HepG2 (cell line): ENCODE data around the gene PROC. TPM values are rescaled to one million over a fixed set of nuclear protein-coding genes. Genes with fewer than 3 reads are reported as not detected.

Experiments
- ARNT ChIP-seq: fragments of 450-650 bp; IDR thresholded peaks from 2 replicates; pipeline ENCODE4 v1.6.1; 2017
- ATF1 ChIP-seq: IDR thresholded peaks from 2 replicates; pipeline ENCODE4 v1.6.1; 2016; ENCODE audit warnings: mild to moderate bottlenecking, control low read depth
- CBFB ChIP-seq: sonication (generic); formaldehyde crosslinking; IDR thresholded peaks from 2 replicates; pipeline ENCODE4 v1.4.0; 2020; ENCODE audit warnings: missing genetic modification reagents
- CENPT ChIP-seq: sonication (generic); formaldehyde crosslinking; IDR thresholded peaks from 2 replicates; pipeline ENCODE4 v1.8.0; 2022; ENCODE audit warnings: low read depth, mild to moderate bottlenecking, moderate library complexity, missing genetic modification reagents
- DMAP1 ChIP-seq: IDR thresholded peaks from 2 replicates; pipeline ENCODE4 v1.6.1; 2016
- DNMT3B ChIP-seq: conservative IDR thresholded peaks from 2 replicates; pipeline ENCODE4 v1.6.1; 2016; ENCODE audit warnings: missing biosample characterization, control low read depth
- ELF4 ChIP-seq: sonication (generic); formaldehyde crosslinking; IDR thresholded peaks from 2 replicates; pipeline ENCODE4 v1.5.0; 2020; ENCODE audit warnings: missing genetic modification reagents, mild to moderate bottlenecking, moderate library complexity, borderline replicate concordance
- FOXK1 ChIP-seq: sonication (generic); formaldehyde crosslinking; IDR thresholded peaks from 2 replicates; pipeline ENCODE4 v1.4.0; 2020; ENCODE audit warnings: low read depth, missing genetic modification reagents, borderline replicate concordance
- HNRNPUL1 ChIP-seq: fragments of 200-400 bp; formaldehyde crosslinking; IDR thresholded peaks from 2 replicates; pipeline ENCODE4 v1.6.1; 2017; ENCODE audit warnings: low read depth, mild to moderate bottlenecking, low read length, moderate library complexity
- JUN ChIP-seq: sonication (generic); formaldehyde crosslinking; IDR thresholded peaks from 2 replicates; pipeline ENCODE4 v1.4.0; 2020; ENCODE audit warnings: mild to moderate bottlenecking, missing genetic modification reagents
- MLLT10 ChIP-seq: sonication (generic); formaldehyde crosslinking; IDR thresholded peaks from 2 replicates; pipeline ENCODE4 v1.4.0; 2020; ENCODE audit warnings: missing genetic modification reagents
- NFIB ChIP-seq: sonication (generic); formaldehyde crosslinking; IDR thresholded peaks from 2 replicates; pipeline ENCODE4 v1.9.0; 2021; ENCODE audit warnings: missing genetic modification reagents, mild to moderate bottlenecking, borderline replicate concordance
- NFYC ChIP-seq: IDR thresholded peaks from 2 replicates; pipeline ENCODE4 v1.6.1; 2016; ENCODE audit warnings: missing genetic modification reagents, missing compliant biosample characterization
- PAF1 ChIP-seq: IDR thresholded peaks from 2 replicates; pipeline ENCODE4 v1.6.1; 2016; ENCODE audit warnings: missing genetic modification reagents, missing compliant biosample characterization
- SIN3B ChIP-seq: fragments of 150-350 bp; IDR thresholded peaks from 2 replicates; pipeline ENCODE4 v1.6.1; 2014; ENCODE audit warnings: low read length
- ZFP62 ChIP-seq: sonication (generic); formaldehyde crosslinking; IDR thresholded peaks from 2 replicates; pipeline ENCODE4 v1.4.0; 2020; ENCODE audit warnings: missing genetic modification reagents
- ZMYM3 ChIP-seq: sonication (generic); formaldehyde crosslinking; IDR thresholded peaks from 2 replicates; pipeline ENCODE4 v1.5.1; 2020; ENCODE audit warnings: mild to moderate bottlenecking, missing genetic modification reagents
- ZNF30 ChIP-seq: sonication (generic); formaldehyde crosslinking; IDR thresholded peaks from 2 replicates; pipeline ENCODE4 v1.5.0; 2020; ENCODE audit warnings: mild to moderate bottlenecking, missing genetic modification reagents
- ZNF317 ChIP-seq: sonication (generic); formaldehyde crosslinking; IDR thresholded peaks from 2 replicates; pipeline ENCODE4 v1.5.0; 2020; ENCODE audit warnings: mild to moderate bottlenecking, missing genetic modification reagents
- ZNF326 ChIP-seq: sonication (generic); formaldehyde crosslinking; IDR thresholded peaks from 2 replicates; pipeline ENCODE4 v1.4.0; 2020; ENCODE audit warnings: missing genetic modification reagents, borderline replicate concordance
- ZNF331 ChIP-seq: sonication (generic); formaldehyde crosslinking; IDR thresholded peaks from 2 replicates; pipeline ENCODE4 v1.4.0; 2020; ENCODE audit warnings: missing genetic modification reagents
- ZNF510 ChIP-seq: sonication (generic); formaldehyde crosslinking; IDR thresholded peaks from 2 replicates; pipeline ENCODE4 v1.4.0; 2020; ENCODE audit warnings: low read depth, mild to moderate bottlenecking, missing genetic modification reagents
- polyA plus RNA-seq, 8 experiments: library from polyadenylated mRNA; depleted of rRNA in 3 of 8; stranded (reverse) in 7 of 8; unstranded in 1 of 8; fragments of >200 nt; fragmentation: Illumina TruSeq in 4 of 8; extraction: Trizol in 4 of 8; gene quantifications; 2 replicates each; pipeline versions ENCODE4 v1.2.1 to v1.2.3, GENCODE V29; 2011 to 2016; ENCODE audit warnings: low read depth in 4 of 8, missing spikeins in 1 of 8, mixed read lengths in 1 of 8; ENCODE audit not compliant: insufficient read depth in 1 of 8
- total RNA-seq, 5 experiments: library from RNA; depleted of rRNA; stranded (reverse); fragments of >200 nt; fragmentation: Illumina TruSeq; extraction: Trizol; gene quantifications; 2 replicates each; pipeline ENCODE4 v1.2.3, GENCODE V29; 2016; ENCODE audit warnings: low read depth in 1 of 5
- TF ChIP-seq, protein P1 (sequence below): sonication (generic); formaldehyde crosslinking; IDR thresholded peaks from 2 replicates; pipeline ENCODE4 v1.4.0; 2020; ENCODE audit warnings: mild to moderate bottlenecking, missing genetic modification reagents
- TF ChIP-seq, protein P2 (sequence below): IDR thresholded peaks from 2 replicates; pipeline ENCODE4 v1.6.1; 2012; ENCODE audit warnings: inconsistent platforms
- TF ChIP-seq, protein P3 (sequence below), 2 experiments: fragments of 450-650 bp in 1 of 2; sonication (generic) in 1 of 2; formaldehyde crosslinking in 1 of 2; IDR thresholded peaks; 2 replicates each; pipeline versions ENCODE4 v1.6.1 to v1.8.0; 2016 to 2022; ENCODE audit warnings: antibody characterized with exemption in 1 of 2, mild to moderate bottlenecking in 1 of 2, missing genetic modification reagents in 1 of 2

PROC gene
- total and polyA plus RNA-seq, 2 of the 13 experiments (the other 11 are each of a cell fraction or from before 2014, with no cell fraction given) = 134 to 185 TPM

DNA sequence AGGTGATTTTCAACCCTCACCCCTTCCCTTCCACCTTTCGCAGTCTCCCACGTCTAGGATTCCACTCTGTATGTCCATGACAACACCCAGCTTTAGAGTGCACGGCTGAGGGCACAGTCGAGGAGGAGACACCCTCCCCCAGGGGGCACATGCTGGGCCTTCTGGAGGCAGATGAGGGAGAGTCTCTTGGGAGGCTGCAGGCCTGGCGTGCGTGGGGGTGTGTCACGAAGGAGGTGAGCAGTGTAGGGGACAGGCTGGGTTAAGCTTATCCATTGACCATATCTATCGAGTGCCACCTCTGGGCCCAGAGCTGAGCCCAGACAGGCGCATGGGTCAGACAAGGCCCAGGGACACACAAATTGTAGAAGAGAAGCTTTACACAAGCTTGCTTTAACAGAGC is 18.8 kb downstream of the PROC start (continued):
- TF ChIP-seq PAF1 (CRISPR knock-in tag) (no peak), ATF1 (CRISPR knock-in tag) (no peak), FOXK1 (no peak), ZNF30 (CRISPR knock-in tag) (0 out of 2 replicates have a peak, but pooled peaks have one; percentile 15), ZMYM3 (CRISPR knock-in tag) (no peak), NFIB (CRISPR knock-in tag) (no peak), ZNF326 (no peak), MLLT10 (no peak), DMAP1 (CRISPR knock-in tag) (no peak), DNMT3B (CRISPR knock-in tag) (no peak), NFYC (no peak), JUN (0 out of 2 replicates have a peak, but pooled peaks have one; percentile 23), HNRNPUL1 (no peak), ARNT (no peak), ZNF510 (CRISPR knock-in tag) (no peak), SIN3B (no peak), CENPT (CRISPR knock-in tag) (no peak), CBFB (CRISPR knock-in tag) (no peak), ELF4 (CRISPR knock-in tag) (no peak), ZNF317 (CRISPR knock-in tag) (no peak), ZFP62 (no peak), ZNF331 (CRISPR knock-in tag) (no peak)
- TF ChIP-seq, protein P1, sequence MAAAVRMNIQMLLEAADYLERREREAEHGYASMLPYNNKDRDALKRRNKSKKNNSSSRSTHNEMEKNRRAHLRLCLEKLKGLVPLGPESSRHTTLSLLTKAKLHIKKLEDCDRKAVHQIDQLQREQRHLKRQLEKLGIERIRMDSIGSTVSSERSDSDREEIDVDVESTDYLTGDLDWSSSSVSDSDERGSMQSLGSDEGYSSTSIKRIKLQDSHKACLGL = peak; percentile 47; the same call in 1 of the 2 replicates
- TF ChIP-seq, protein P2, sequence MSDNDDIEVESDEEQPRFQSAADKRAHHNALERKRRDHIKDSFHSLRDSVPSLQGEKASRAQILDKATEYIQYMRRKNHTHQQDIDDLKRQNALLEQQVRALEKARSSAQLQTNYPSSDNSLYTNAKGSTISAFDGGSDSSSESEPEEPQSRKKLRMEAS = peak; percentile 17; the same call in 1 of the 2 replicates
- TF ChIP-seq, protein P3, sequence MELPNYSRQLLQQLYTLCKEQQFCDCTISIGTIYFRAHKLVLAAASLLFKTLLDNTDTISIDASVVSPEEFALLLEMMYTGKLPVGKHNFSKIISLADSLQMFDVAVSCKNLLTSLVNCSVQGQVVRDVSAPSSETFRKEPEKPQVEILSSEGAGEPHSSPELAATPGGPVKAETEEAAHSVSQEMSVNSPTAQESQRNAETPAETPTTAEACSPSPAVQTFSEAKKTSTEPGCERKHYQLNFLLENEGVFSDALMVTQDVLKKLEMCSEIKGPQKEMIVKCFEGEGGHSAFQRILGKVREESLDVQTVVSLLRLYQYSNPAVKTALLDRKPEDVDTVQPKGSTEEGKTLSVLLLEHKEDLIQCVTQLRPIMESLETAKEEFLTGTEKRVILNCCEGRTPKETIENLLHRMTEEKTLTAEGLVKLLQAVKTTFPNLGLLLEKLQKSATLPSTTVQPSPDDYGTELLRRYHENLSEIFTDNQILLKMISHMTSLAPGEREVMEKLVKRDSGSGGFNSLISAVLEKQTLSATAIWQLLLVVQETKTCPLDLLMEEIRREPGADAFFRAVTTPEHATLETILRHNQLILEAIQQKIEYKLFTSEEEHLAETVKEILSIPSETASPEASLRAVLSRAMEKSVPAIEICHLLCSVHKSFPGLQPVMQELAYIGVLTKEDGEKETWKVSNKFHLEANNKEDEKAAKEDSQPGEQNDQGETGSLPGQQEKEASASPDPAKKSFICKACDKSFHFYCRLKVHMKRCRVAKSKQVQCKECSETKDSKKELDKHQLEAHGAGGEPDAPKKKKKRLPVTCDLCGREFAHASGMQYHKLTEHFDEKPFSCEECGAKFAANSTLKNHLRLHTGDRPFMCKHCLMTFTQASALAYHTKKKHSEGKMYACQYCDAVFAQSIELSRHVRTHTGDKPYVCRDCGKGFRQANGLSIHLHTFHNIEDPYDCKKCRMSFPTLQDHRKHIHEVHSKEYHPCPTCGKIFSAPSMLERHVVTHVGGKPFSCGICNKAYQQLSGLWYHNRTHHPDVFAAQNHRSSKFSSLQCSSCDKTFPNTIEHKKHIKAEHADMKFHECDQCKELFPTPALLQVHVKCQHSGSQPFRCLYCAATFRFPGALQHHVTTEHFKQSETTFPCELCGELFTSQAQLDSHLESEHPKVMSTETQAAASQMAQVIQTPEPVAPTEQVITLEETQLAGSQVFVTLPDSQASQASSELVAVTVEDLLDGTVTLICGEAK (IDR thresholded peaks at IDR 0.05) = no peak
- TF ChIP-seq, protein P3 (CRISPR knock-in tag; IDR thresholded peaks at IDR 0.05) = 0 out of 2 replicates have a peak, but pooled peaks have one; percentile 25
